ENCODE measurements around the gene SPNS3.
A peak's percentile ranks its signal among the peaks of the same experiment; 100 is the strongest.

The SPNS3 gene

DNA sequence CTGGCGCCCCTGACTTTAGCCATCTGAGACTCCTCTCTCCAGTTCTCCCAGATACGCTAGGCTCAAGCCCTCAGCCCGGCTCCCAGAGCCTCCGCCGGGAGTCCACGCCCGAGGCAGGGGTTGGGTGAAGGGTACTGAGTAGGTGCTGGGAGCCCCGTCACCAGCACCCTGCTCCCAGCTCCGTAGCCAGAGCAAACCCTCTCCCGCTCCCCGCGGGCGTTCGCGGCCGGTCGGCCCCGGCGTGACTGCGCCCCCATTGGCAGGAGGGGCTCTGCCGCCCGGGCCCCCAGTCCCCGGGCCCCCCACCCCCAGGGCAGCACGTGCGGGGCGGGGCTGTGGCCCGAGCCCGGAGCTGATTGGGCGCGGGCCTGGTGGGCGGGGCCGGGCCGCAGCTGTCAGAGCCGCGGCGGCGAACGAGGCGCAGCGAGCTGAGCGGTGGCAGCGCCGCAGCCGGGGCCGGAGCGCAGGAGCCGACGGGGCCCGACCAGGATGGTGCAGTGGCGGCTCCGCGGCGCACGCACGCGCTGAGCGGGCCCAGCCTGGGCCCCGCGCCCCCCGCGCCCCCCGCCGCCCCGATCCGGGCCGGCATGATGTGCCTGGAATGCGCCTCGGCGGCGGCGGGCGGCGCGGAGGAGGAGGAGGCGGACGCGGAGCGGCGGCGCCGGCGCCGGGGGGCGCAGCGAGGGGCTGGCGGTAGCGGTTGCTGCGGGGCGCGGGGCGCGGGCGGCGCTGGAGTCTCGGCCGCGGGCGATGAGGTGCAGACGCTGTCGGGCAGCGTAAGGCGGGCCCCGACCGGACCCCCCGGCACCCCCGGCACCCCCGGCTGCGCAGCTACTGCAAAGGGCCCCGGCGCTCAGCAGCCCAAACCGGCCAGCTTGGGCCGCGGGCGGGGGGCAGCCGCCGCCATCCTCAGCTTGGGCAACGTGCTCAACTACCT, 65.0 kb downstream of the SPNS3 start, which contains the start of gene SPNS2:
Gene SPNS2, plus strand, starts transcription at position 421 of the 937 bp plus-strand sequence. Its CDS starts 167 bp downstream, at position 588.
- H3F3A ChIP-seq (ENCODE audit: insufficient read depth, low read length), result no peaks in the 10 kb centered on the region
- no peaks in the 10 kb centered on the region for H3K9me3 ChIP-seq (ENCODE audit: low read length)
- no peak within 1 kb of the TSS for H3K27ac ChIP-seq (ENCODE audit: low read depth, low read length, poor library complexity, severe bottlenecking)
- H3K79me2 ChIP-seq (ENCODE audit: insufficient read depth, low read length), result no peaks in the 10 kb centered on the region
- no peak for TF ChIP-seq EZH2 (IDR thresholded peaks at IDR 0.05; ENCODE audit: borderline replicate concordance, low read length)
- TF ChIP-seq, protein P1, sequence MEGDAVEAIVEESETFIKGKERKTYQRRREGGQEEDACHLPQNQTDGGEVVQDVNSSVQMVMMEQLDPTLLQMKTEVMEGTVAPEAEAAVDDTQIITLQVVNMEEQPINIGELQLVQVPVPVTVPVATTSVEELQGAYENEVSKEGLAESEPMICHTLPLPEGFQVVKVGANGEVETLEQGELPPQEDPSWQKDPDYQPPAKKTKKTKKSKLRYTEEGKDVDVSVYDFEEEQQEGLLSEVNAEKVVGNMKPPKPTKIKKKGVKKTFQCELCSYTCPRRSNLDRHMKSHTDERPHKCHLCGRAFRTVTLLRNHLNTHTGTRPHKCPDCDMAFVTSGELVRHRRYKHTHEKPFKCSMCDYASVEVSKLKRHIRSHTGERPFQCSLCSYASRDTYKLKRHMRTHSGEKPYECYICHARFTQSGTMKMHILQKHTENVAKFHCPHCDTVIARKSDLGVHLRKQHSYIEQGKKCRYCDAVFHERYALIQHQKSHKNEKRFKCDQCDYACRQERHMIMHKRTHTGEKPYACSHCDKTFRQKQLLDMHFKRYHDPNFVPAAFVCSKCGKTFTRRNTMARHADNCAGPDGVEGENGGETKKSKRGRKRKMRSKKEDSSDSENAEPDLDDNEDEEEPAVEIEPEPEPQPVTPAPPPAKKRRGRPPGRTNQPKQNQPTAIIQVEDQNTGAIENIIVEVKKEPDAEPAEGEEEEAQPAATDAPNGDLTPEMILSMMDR (IDR thresholded peaks at IDR 0.05; ENCODE audit: low read length), result no peak
- no peak within 1 kb of the TSS for H2AFZ ChIP-seq (ENCODE audit: low read length)
- H3K4me2 ChIP-seq (ENCODE audit: low read length), result peak within 1 kb of the TSS; percentile 51
- H3K4me3 ChIP-seq (ENCODE audit: low read depth, low read length, poor library complexity, severe bottlenecking), result peak within 1 kb of the TSS; percentile 17
- no peak within 1 kb of the TSS for H3K9ac ChIP-seq (ENCODE audit: low read length)
- no peaks in the 10 kb centered on the region for H4K20me1 ChIP-seq (ENCODE audit: insufficient read depth, low read length)
- peaks cover 22% of the 10 kb centered on the region for H3K4me1 ChIP-seq (ENCODE audit: insufficient read depth, low read length, severe bottlenecking)
- peaks cover 16% of the 10 kb centered on the region for H3K27me3 ChIP-seq (ENCODE audit: insufficient read depth, low read length)
- no peaks in the 10 kb centered on the region for H3K36me3 ChIP-seq (ENCODE audit: insufficient read depth, low read length)
- no peaks in the 10 kb centered on the region for H3K9me2 ChIP-seq (ENCODE audit: low read depth, low read length)

DNA sequence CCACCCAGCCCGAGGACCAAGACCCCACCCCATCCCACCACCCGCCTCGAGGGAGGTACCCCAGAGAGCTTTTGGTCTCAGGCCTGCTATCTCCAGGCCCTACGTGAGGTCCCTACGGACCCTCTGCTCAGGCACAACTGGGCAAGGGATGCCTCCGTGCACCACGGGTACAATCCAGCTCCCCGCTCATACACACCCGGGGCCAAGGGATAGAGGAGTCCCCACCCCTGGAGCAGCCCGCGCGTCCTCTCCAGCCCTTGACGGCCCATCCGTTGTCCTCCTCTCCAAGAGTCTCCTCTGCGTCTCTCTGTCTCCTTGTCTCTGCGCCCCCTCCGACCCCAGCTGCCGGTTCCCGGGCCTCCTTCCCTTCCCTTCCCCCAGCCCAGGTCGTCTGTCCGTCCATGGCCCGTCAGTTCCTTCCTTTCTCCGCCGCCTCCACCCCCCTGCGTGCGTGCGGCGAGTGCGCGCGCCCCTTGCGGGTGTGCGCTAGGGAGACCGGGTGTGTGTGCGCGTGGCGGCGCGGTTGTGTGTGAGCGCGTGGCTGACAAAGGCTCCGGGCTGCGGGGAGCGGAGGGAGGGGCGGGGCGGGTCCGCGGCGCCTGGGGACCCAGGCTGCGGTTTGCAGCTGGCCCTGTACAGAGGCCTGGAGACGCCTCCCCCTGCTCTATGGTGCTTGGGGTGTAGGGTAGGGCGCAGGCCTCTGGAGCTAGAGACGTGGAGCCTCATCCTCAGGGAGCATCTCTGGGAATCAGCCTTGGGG, 65.9 kb downstream of the SPNS3 start:
- H3K27me3 ChIP-seq (ENCODE audit: insufficient read depth, low read length), result peaks cover 16% of the 10 kb centered on the region

DNA sequence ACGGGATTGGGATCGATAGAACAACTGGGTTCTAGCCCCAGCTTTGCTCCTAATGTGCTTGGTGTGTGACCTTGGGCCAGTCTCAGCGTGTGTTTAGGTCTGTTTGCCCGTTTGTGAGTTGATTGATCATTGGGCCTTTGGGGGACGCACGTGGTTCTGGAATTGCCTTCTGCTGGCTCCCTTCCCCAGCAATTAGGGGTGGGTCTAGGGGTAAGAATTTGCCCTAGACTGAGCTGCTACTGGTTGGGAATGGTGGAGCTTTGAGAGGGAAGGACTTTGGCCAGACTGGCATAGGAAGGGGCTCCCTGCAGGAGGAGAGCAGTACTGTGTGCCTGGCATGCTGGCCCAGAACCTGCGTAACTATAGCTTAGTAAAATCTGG, 66.4 kb downstream of the SPNS3 start:
- peak overlapping the region; percentile 40; the same call in 1 of the 2 replicates for H3K4me2 ChIP-seq (ENCODE audit: low read length)
- H3K9me3 ChIP-seq (ENCODE audit: low read length), result no peaks in the 10 kb centered on the region
- no peaks in the 10 kb centered on the region for H3K36me3 ChIP-seq (ENCODE audit: insufficient read depth, low read length)
- no peaks in the 10 kb centered on the region for H4K20me1 ChIP-seq (ENCODE audit: insufficient read depth, low read length)
- H3K9ac ChIP-seq (ENCODE audit: low read length), result no peak overlapping the region
- no peak overlapping the region for H2AFZ ChIP-seq (ENCODE audit: low read length)
- no peak overlapping the region for H3K27ac ChIP-seq (ENCODE audit: low read depth, low read length, poor library complexity, severe bottlenecking)
- H3K4me3 ChIP-seq (ENCODE audit: low read depth, low read length, poor library complexity, severe bottlenecking), result no peak overlapping the region
- no peaks in the 10 kb centered on the region for H3K79me2 ChIP-seq (ENCODE audit: insufficient read depth, low read length)
- peaks cover 16% of the 10 kb centered on the region for H3K27me3 ChIP-seq (ENCODE audit: insufficient read depth, low read length)
- TF ChIP-seq, protein P1 (IDR thresholded peaks at IDR 0.05; ENCODE audit: low read length), result no peak
- TF ChIP-seq EZH2 (IDR thresholded peaks at IDR 0.05; ENCODE audit: borderline replicate concordance, low read length), result no peak
- no peaks in the 10 kb centered on the region for H3F3A ChIP-seq (ENCODE audit: insufficient read depth, low read length)
- peaks cover 22% of the 10 kb centered on the region for H3K4me1 ChIP-seq (ENCODE audit: insufficient read depth, low read length, severe bottlenecking)
- H3K9me2 ChIP-seq (ENCODE audit: low read depth, low read length), result no peaks in the 10 kb centered on the region

More for the DNA sequence above, 65.9 kb downstream of the SPNS3 start:
- H3K4me3 ChIP-seq (ENCODE audit: low read depth, low read length, poor library complexity, severe bottlenecking), result no peak overlapping the region
- no peak overlapping the region for H3K27ac ChIP-seq (ENCODE audit: low read depth, low read length, poor library complexity, severe bottlenecking)
- H3K9ac ChIP-seq (ENCODE audit: low read length), result no peak overlapping the region
- no peaks in the 10 kb centered on the region for H4K20me1 ChIP-seq (ENCODE audit: insufficient read depth, low read length)
- no peak overlapping the region for H2AFZ ChIP-seq (ENCODE audit: low read length)
- no peaks in the 10 kb centered on the region for H3F3A ChIP-seq (ENCODE audit: insufficient read depth, low read length)
- H3K4me1 ChIP-seq (ENCODE audit: insufficient read depth, low read length, severe bottlenecking), result peaks cover 22% of the 10 kb centered on the region
- H3K4me2 ChIP-seq (ENCODE audit: low read length), result peak overlapping the region; percentile 40; the same call in 1 of the 2 replicates
- H3K36me3 ChIP-seq (ENCODE audit: insufficient read depth, low read length), result no peaks in the 10 kb centered on the region
- no peaks in the 10 kb centered on the region for H3K9me2 ChIP-seq (ENCODE audit: low read depth, low read length)
- H3K9me3 ChIP-seq (ENCODE audit: low read length), result no peaks in the 10 kb centered on the region
- TF ChIP-seq, protein P1 (IDR thresholded peaks at IDR 0.05; ENCODE audit: low read length), result no peak
- no peak for TF ChIP-seq EZH2 (IDR thresholded peaks at IDR 0.05; ENCODE audit: borderline replicate concordance, low read length)
- H3K79me2 ChIP-seq (ENCODE audit: insufficient read depth, low read length), result no peaks in the 10 kb centered on the region

Measured in OCI-LY1 (cell line).